Germinal center (tissue), 1 donor: ENCODE measurements around the gene SPSB4.

Experiments
- DNase-seq: peaks from one replicate; pipeline ENCODE4 v3.0.0; 2012; ENCODE audit warnings: mixed read lengths, low spot score

The SPSB4 gene

DNA sequence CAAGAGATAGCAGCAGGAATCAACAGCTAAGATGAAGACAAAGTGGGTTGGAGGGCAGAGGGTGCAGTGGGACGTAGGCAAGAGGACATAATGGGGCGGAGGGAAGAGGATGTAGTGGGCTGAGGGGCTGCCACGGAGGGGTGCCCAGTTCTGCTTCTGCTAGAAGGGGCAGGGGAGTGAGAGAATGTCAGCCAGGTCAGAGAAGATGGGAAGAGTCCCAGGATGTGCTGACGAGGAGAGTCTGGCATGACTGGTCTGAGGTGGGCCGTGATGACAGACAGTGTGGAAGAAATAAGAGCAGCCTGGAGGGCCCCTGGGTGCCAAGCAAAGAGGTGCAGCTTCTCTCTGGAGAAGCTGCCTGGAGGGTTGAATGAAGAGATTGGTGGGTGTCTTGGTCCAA is 4.0 kb downstream of the SPSB4 start:
- DNase-seq, result no peak

DNA sequence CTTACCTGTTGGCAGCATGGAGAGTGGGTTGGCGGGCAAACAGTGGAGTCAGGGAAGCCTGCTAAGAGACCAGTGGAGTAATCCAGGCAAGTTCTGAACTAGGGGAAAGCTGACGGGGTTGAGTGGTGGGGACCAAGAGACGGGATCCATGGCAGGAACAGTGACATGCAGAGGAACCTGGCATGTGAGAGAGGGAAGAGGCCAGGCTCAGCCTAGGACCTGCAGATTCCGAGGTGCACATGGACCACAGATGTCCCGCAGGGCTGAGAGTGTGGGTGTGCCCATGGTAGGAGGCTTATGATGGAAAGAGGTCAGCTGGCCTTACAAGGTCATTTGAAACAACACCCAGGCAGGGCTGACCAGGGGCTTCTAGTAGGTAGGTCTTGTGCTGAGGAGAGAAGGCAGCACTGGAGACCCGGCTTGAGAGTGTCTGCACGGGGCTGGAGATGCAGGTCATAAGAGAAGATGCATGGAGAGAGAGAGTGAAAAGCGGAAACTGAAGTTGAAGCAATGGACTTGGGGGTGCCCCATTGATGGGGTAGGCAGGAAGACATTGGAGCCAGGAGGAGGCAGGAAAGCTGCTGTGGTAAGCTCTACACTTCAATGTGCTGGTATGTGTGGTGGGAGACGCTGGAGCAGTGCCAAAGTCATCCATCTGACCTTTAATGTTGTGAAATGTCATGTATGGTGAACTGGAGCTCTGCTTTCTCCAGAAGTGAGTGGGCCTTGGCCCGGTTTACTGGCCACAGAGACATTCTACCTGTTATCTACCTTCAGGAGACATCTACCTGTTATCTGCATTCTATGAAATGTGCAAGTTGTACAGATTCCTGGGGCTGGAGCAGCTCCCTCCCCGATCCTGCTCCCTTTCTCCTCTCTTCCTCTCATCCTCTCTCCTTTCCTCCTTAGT is 4.6 kb downstream of the SPSB4 start:
- DNase-seq, result no peak

DNA sequence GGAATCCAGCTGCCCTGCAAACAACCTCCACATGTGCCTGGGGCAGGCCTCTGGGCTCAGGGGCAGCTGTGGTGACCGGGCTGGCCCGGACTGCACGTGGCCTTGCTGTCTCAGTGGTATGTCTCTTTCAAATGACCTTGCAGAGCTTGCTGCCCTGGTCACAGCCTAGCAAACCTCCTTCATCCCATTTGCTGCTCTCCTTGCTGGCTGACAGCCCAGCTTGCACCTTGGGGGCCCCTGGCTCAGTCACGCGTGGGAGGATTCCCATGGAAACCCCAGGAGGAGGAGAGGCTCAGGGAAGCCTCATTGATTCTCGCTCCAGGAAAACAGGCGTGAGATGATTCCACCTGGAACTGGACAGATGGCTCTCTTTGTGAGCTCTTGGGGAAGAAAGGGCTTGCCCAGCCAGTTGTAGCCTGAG is 5.6 kb downstream of the SPSB4 start:
- DNase-seq, result no peak

DNA sequence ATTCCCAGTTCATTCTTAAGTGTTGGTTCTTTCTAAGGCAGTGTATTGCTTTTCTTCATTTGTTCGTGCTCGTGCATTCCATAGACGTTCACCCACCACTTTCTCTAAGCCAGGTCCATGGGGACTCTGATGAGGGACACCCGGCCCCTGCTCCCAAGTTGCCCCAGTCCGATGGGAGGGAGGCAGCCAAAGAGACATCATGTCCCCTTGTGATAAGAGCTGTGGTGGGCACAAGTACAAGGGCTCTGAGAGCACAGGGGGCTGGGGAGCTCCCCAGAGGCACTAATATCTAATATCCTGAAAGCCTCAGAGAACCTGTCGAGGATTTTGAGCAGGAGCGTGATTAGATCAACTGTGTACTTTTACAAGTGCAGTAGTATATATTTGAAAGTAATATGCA is 6.3 kb downstream of the SPSB4 start:
- DNase-seq, result no peak

DNA sequence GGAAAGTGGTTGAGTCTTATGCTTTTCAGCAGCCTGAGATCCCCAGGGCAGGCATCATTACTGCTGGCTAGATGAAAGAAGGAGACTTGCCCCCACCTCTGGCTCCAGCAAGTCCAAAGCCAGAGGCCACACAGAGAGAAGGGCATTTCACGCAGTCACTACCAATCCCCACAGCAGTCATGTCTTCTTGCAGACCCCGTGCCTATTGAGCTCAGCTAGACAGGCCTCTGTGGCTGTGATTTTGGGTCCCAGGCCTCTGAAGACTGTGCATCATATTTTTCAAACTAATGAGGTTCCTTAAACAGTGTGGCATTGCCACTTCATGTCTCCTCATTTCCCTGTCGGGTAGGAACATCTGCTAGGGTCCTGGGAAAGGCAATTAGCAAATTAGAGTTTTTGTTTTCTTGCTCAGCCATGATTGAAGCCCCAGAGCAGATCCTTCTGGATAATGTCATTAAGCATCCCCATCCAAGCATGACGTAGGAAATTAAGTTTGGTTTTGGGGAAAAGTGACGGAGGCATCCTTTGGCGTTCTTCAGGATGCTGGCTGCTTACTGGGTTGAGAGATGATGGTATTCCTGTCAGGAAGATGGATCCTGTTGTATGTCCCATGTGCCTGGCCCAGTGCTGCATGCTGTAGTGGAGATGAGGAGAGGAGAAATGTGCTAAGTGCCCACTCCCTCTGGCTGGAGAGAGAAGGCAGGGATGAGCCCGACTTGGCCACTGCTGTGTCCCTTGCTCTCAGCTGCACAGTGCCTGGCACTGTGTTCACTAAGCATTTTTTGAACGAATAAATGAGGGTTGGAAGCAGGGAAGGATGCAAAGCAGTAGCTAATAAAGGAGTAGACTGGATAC is 7.0 kb downstream of the SPSB4 start:
- DNase-seq, result no peak

DNA sequence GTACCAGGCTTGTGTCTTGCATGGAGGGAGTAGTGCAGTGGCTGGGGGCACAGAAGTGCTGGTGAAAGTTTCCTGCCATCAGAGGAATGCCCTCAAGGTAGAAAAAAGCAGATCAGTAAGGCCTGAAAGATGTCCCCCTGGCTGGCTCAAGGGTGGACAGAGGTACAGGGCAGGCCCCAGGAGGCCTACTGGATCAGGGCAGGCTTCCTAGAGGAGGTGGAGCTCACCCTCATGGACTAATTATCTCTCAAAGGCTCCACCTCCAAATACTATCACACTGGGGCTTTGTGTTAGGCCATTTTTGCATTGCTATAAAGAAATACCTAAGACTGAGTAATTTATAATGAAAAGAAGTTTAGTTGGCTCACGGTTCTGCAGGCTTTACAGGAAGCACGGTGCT is 7.8 kb downstream of the SPSB4 start:
- DNase-seq, result no peak

DNA sequence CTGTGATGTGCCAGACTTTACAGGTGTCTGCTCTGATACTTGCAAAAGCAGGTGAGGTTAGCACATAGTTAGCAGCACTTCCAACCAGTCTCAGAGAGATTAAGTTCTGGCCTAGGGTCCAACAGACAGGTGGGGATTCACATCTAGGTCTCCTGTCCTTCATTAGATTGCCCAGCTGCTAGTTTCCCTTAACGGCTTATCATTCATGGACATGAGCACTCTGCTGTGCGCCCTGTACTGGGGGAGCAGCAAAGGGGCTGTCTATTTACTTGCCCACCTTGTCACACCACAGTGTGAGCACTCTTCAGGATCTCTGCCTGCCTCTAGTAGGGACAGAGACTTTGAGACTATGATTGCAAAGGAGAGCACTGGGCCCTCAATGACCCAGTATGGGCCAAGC is 8.7 kb downstream of the SPSB4 start:
- no peak for DNase-seq

DNA sequence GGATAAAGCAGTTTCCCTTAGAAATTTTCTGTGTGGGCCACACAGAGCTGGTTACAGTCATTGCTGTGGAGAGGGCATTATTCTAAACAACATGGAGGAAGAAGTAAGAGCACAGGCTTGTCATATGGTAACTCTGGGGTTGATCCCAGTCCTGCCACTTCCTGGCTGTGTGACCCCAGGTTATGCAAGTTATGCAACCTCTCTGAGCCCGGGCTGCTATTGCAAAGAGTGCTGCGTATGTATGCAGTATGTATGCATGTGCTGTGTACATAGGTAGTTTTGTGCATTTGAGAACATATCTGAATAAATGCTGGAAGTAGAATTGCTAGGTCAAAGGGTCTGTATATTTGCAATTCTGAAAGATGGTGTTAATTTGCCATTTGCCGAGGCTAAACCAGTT is 9.2 kb downstream of the SPSB4 start:
- no peak for DNase-seq

DNA sequence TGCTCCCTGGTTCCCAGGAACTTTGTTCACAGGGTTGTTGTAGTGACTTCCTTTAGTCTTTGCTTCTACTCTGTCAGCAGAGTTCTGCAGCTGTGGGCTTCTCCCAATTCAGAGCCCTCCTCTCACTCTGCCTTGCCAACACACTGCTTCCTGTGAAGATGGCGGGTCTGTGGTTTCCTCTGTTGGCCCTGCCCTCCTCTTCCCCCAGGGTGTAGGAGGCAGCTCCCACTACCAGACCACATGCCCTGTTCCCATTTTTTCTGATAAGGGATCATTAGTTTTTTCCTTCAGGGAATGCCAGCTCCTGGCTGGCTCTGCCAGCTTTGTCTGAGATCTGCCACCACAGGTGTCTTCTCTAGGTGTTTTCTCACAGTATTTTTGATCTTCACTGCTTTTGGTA is 12.7 kb downstream of the SPSB4 start:
- DNase-seq, result no peak

DNA sequence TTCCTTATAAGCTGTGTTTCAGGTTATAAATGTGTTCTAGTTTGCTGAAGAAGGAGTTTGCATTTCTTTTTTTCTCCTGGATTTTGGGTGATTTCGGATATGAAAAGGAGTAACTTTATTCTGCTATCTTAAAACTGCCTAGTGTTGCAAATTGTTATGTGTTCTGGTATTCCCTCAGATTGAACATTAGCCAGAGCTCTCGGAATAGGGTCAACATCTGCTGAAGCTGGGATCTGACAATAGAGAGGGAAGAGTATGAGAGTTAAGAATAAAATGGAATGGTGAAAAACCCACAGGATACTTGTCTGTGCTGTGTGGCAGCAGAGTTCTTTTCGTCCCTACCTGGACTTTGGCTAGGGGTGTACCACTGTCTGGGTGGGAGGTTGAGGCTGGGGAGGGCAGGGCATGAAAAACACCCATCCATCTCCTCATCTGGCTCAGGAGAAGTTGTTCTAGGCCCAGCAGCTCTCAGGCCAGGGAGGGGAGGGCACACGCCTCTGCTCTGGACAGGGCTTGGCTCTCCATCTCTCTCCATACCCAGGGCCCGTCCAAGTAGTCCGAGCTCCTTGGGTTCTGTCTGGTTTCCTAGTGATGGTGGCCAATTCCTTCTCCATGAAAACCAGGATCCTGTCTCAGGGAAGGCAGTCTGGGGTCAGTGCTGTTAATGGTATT is 13.2 kb downstream of the SPSB4 start:
- no peak for DNase-seq

DNA sequence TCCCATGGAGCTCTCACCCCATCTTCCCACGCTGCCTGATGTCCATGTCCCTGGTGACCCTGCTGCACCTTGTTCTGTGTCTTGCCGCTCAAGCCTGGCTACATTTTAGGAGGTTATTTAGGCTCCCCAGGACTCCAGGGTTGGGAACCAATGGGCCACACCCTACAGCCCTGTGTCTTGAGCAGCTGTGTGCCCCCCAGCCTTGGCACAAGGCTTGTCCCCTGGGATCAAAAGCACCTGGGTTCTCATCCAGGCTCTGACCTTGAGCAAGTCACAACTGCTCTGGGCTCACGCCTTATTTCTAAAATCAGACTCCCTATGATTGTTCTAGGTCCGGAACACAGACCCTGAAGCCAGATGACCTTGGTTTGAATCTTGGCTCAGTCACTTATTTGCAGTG is 14.1 kb downstream of the SPSB4 start:
- no peak for DNase-seq

DNA sequence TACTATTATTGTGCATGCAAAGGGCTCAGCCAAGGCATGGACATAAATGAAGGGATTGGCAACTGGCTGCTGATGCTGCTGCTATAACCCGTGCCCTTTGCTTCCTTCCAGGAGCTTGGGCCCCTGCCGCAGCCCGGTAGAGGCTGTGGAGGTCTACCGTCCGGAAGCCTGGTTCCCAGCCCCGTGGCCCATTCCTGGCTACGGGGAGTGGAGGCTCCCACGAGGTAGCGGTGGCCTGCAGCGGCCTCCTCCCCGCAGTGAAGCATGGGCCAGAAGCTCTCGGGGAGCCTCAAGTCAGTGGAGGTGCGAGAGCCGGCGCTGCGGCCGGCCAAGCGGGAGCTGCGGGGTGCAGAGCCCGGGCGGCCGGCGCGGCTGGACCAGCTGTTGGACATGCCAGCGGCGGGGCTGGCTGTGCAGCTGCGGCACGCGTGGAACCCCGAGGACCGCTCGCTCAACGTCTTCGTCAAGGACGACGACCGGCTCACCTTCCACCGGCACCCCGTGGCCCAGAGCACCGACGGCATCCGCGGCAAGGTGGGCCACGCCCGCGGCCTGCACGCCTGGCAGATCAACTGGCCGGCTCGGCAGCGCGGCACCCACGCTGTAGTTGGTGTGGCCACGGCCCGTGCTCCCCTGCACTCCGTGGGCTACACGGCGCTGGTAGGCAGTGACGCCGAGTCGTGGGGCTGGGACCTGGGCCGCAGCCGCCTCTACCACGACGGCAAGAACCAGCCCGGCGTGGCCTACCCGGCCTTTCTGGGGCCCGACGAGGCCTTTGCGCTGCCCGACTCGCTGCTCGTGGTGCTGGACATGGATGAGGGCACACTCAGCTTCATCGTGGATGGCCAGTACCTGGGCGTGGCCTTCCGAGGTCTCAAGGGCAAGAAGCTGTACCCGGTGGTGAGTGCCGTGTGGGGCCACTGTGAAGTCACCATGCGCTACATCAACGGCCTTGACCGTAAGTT is 15.0 kb downstream of the SPSB4 start:
- no peak for DNase-seq

DNA sequence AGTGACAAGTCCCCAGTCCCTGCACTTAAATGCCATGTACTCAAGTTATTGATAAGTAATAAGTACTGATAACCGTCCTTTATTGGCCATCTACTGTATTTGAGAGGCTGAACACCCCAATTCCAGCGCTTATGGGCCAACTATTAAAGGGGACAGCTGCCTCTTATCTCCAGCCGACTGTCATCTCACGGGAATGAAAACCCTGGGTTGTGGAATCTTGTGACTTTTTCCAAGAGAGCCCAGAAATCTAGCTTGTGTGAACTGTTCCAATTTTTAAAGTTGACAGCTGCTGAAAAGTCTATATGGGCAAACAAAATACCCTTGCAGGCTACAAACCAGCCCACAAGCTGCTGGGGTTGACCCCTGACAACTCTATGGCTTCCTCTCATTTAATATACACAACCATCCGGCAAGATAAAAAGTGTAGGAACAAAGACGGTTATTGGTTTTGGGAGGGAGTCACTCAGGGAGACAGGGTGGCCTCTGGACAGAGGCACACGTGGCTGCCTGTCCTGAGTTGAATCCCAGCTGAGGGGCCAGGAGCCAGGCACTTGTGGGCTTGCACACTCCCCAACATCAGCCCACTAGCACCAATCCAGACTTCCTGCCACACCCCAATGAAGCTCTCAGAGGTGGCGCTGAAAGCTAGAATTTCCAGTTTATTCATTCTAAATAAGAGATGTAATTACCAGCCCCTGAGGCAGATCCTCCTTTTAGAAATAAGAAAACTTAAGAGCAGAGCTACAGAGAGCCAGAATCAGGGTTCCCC is 16.2 kb downstream of the SPSB4 start:
- DNase-seq, result no peak

DNA sequence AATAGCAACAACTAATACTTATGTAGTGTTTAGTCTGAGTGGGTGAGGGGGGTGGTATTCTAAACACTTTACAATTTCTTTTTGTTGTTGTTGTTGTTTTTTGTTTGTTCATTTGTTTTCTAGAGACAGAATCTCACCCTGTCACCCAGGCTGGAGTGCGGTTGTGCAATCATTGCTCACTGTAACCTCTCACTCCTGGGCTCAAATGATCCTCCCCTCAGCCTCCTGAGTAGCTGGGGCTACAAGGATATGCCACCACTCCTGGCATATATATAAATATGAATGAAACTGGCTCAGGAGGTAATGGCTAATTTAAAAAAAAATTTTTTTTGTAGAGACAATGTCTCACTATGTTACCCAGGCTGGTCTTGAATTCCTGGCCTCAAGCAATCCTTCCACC is 19.1 kb downstream of the SPSB4 start:
- DNase-seq, result no peak

DNA sequence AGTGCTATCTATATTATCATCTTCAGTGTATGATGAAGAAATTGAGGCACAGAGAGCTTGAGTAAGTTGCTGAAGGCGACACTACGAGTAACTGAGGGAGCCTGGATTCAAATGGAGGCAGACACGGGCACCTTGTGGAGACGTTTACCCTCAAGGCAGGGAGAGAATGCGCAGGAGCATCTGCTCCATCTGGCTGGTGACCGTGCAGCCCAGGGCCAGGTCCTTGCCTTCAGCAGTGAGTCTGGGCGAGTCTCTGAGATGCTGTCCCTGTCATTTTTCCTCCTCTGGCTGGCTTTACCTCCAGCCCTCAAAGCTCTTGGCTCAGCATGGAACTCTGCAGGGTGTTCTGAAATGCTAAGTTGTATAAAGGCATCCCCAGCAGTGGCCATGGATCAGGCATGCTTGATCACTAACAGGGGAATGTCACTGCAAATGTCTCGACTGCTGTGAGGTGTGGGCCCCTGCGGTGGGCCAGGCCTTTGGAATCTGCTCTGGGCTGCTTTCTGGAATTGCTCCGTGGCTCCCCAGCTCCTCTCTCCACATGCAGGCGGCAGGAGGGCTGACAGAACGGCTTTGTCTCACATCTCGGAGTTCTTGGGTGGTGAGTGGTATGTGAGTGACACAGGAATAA is 19.7 kb downstream of the SPSB4 start:
- DNase-seq, result no peak

DNA sequence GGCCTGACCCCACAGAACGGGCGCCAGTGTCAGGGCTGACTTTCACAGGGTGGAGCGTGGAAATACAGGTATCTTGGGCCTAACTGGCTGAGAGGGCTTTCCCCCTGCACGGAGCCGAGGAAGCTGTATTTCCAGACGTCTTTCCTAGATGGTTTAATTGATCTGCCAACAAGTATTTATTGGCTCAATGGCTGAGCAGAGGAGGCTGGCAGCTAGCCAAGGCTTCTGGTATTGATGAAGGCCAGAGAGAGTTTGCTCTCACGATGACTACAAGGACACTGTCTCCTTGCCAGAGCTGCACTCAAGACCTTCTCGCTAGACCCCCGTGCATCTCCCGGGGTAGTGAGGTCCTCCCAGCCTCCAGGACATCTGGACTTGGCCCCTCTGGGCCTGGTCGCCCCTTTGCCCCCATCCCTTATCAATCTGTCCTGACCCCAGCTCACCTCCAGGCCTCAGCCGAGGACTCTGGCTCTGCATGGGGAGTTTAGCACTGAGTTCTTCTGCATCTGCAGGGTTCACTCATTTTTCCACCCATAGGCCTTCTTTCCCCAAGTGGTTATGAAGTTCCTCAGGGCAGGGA is 20.6 kb downstream of the SPSB4 start:
- no peak for DNase-seq

DNA sequence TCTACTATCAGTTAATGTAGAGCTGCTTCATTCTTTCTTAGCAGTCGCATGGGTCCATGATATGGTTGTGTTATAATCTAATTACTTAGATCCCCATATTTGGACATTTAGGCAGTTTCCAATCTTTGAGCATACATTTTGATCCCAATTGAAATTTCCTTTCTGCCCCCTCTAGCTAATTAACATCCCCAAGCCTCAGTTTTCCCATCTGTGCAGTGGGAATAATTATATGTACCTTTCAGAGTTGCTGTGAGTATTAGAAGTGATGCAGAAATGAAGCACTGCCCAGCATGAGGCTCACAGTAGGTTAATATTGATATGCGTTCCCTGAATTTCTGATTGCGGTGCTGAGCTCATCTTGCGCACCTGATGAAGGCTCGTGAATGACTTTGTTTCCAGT is 21.8 kb downstream of the SPSB4 start:
- no peak for DNase-seq

DNA sequence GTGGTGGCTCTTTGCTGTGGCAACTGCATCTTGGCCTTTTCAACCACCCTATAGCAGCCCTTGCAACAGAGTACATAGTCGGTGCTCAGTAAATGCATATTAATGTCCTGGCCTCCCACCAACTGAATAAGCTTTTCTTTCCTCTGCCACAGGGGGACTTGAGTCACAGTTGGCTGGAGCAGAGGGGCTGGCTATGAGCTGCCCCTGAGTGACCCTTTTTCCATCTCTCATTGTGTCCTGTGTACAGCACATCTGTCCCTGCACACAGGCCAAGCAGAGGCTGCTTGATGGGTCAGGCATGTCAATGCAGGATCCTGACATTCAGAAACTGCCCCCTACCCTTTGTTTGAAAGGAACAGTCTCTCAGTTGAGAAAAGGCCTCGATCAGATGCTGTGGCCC is 22.4 kb downstream of the SPSB4 start:
- no peak for DNase-seq

DNA sequence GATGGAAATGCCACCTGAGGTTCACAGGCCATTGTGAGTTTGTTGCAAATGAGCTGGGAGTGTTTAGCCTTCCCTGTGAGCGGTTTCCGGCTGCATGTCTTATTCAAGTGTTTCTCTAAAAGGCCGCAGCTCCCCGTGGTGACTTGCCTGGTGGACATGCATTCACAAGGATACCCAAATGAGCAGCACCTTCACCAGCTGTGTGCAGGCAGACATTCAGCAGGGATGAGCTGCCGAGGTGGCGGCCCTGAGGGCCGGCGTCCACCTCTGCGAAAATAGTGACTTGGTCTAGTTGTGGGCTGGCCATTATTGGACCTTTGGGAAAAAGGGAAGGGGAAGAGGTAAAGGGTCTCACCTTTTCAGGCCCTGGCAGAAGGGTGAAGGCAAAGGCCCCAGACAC is 23.4 kb downstream of the SPSB4 start:
- no peak for DNase-seq
